ENCODE data around the gene WDR90. TPM values are rescaled to one million over a fixed set of nuclear protein-coding genes. Genes with fewer than 3 reads are reported as not detected.

WDR90 gene
- polyA plus RNA-seq, 3 donors, result 0.13 to 16.5 (median 1.1) TPM

DNA sequence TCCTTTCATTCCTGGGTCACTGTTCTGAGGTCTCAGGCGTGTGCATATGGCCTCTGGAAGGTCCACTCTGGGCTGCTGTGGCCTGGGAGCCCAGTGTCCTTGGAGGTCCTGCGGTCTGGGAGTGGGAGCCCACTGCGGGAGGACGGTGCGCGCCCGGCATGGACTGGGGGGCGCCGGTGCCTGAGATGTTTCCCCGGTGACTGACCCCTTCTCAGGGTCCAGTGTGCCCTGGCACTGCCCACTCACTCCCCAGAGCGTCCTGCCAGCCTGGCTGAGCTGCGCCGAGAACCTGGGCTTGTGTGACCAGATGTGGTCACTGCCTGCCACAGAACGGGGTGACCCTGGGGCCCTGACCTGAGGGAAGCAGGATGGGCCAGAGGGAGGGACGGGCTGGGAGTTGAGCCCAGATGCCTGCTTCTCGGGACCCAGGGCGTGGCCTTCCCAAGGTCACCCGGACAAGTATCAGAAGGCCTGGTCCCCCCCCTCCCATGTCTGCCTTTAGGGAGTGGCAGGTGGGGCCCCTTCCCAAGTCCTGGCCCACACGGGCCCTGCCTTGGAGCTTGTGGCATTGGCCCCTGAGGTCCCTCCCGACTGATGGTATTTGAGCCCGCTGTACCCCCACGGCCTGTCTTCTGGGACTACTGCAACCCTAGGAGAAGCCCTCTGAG is 25.2 kb downstream of the WDR90 start:
- peaks cover 12 to 19% of the 10 kb centered on the region in 2 donors for H3K4me1 ChIP-seq (ENCODE audit: control insufficient read depth in 1 of 2, insufficient read depth in 2 of 2, low read length in 2 of 2)
- H3K9ac ChIP-seq (ENCODE audit: insufficient read depth, low read length, poor library complexity, severe bottlenecking), result no peak overlapping the region
- H3K4me2 ChIP-seq (replicated peaks; ENCODE audit: extremely low read depth, low read length, poor library complexity, severe bottlenecking), result no peak overlapping the region
- H2AFZ ChIP-seq (ENCODE audit: insufficient read depth, low read depth, low read length, poor library complexity, severe bottlenecking), result no peak overlapping the region
- Mint-ChIP-seq H3K36me3 (peaks cover 30 to 46% of the 10 kb centered on the region in 2 donors), H3K4me3 (no peak overlapping the region), H3K4me1 (peaks cover 11% of the 10 kb centered on the region), H3K9me3 (peaks cover 0 to 5% (median 0%) of the 10 kb centered on the region in 7 donors), H3K27ac (peak overlapping the region in 2 of 7 donors; percentile 16 to 78), H3K27me3 (ENCODE audit: low read depth in 3 of 3) (peaks cover 19 to 38% (median 23%) of the 10 kb centered on the region in 3 donors)
- intact Hi-C loops (cut with micrococcal nuclease), result no loop called here
- peaks cover 51% of the 10 kb centered on the region for H4K20me1 ChIP-seq (ENCODE audit: insufficient read depth, low read length)
- H3K4me3 ChIP-seq (replicated peaks in 1 of 3; ENCODE audit: low read depth in 2 of 3, low read length in 3 of 3), result no peak overlapping the region
- H3K27me3 ChIP-seq (ENCODE audit: control insufficient read depth in 2 of 2, insufficient read depth in 2 of 2, low read length in 2 of 2), result peaks cover 3 to 30% of the 10 kb centered on the region in 2 donors
- DNase-seq, result no peak
- TF ChIP-seq CTCF (IDR thresholded peaks at IDR 0.05), result no peak
- no peak overlapping the region for H3K27ac ChIP-seq (ENCODE audit: low read depth in 1 of 2, low read length in 2 of 2)
- H3K9me3 ChIP-seq (replicated peaks in 1 of 2; ENCODE audit: control insufficient read depth in 1 of 2, insufficient read depth in 1 of 2, low read length in 2 of 2), result no peaks in the 10 kb centered on the region
- 93% methylated on average over 17 of the region's 22 CpGs for WGBS (ENCODE audit: insufficient coverage)
- H3K36me3 ChIP-seq (replicated peaks in 1 of 2; ENCODE audit: control insufficient read depth in 1 of 2, insufficient read depth in 2 of 2, low read length in 2 of 2), result peaks cover 46 to 49% of the 10 kb centered on the region in 2 donors
- H3K79me2 ChIP-seq (ENCODE audit: insufficient read depth, low read length), result peaks cover 7% of the 10 kb centered on the region

DNA sequence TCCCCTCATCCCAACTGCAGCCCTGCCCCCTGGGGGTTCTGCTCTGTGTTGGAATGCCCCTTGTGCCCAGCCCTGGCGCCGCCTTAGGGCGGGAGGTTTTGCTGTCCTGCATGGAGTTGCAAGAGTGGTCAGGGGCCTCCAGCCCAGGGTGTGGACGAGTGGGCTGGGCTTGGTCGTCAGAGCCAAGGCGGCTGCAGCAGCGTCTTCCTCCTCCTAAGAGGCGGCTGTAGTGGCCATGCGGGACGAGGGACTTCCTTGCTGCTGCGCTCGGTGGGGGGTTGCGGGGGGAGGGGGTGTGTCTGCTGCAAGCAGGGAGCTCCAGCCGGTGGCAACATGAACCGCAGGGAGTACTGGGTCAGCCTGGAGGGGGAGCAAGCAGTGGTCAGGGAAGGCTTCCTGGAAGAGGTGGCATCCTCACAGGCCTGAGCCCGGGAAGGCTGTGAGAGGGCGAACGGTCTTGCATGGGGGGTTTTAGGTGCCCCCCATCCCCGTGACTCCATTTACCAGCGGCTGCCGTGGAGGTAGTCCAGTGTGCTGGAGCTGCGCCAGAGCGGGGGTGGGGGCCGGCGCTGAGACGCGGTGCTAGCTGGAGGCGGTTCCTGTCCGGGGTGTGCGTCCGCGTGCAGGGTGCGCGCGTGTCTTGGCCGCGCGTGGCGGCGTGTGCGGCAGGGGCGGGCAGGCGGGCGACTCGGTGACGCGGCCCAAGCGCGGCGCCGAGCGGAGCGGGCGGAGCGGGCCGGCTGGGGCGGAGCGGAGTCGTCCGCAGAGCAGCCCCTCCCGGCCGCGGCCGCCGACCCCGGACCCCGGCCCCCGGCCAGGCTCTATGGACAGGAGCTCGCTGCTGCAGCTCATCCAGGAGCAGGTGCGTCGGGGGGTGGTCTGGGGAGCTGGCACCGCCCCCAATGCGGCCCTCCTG is 26.1 kb downstream of the WDR90 start, which contains the start of gene RHBDL1:
TSS of gene RHBDL1 (plus strand) at position 704 of the 916 bp plus-strand sequence. CDS start at position 824, 120 bp downstream.
- H2AFZ ChIP-seq (ENCODE audit: insufficient read depth, low read depth, low read length, poor library complexity, severe bottlenecking), result no peak within 1 kb of the TSS
- peak within 1 kb of the TSS in 1 of 3 experiments; percentile 39 for H3K4me3 ChIP-seq (replicated peaks in 1 of 3; ENCODE audit: low read depth in 2 of 3, low read length in 3 of 3)
- Mint-ChIP-seq H3K27me3 (ENCODE audit: low read depth in 3 of 3) (peaks cover 21 to 38% (median 23%) of the 10 kb centered on the region in 3 donors), H3K4me3 (peak within 1 kb of the TSS; percentile 27 to 78), H3K9me3 (peaks cover 0 to 5% (median 0%) of the 10 kb centered on the region in 7 donors), H3K4me1 (peaks cover 12% of the 10 kb centered on the region), H3K36me3 (peaks cover 25 to 38% of the 10 kb centered on the region in 2 donors), H3K27ac (no peak within 1 kb of the TSS)
- peaks cover 3 to 30% of the 10 kb centered on the region in 2 donors for H3K27me3 ChIP-seq (ENCODE audit: control insufficient read depth in 2 of 2, insufficient read depth in 2 of 2, low read length in 2 of 2)
- intact Hi-C loops (cut with micrococcal nuclease), result no loop called here
- H3K4me1 ChIP-seq (ENCODE audit: control insufficient read depth in 1 of 2, insufficient read depth in 2 of 2, low read length in 2 of 2), result peaks cover 13 to 22% of the 10 kb centered on the region in 2 donors
- H3K27ac ChIP-seq (ENCODE audit: low read depth in 1 of 2, low read length in 2 of 2), result no peak within 1 kb of the TSS
- no peak for DNase-seq
- H3K9me3 ChIP-seq (replicated peaks in 1 of 2; ENCODE audit: control insufficient read depth in 1 of 2, insufficient read depth in 1 of 2, low read length in 2 of 2), result no peaks in the 10 kb centered on the region
- TF ChIP-seq CTCF (IDR thresholded peaks at IDR 0.05), result no peak
- H3K79me2 ChIP-seq (ENCODE audit: insufficient read depth, low read length), result peaks cover 1% of the 10 kb centered on the region
- H3K9ac ChIP-seq (ENCODE audit: insufficient read depth, low read length, poor library complexity, severe bottlenecking), result no peak within 1 kb of the TSS
- WGBS (ENCODE audit: insufficient coverage), result 4% methylated on average over 69 of the region's 73 CpGs
- H3K4me2 ChIP-seq (replicated peaks; ENCODE audit: extremely low read depth, low read length, poor library complexity, severe bottlenecking), result peak within 1 kb of the TSS; percentile 50
- H3K36me3 ChIP-seq (replicated peaks in 1 of 2; ENCODE audit: control insufficient read depth in 1 of 2, insufficient read depth in 2 of 2, low read length in 2 of 2), result peaks cover 37 to 40% of the 10 kb centered on the region in 2 donors
- peaks cover 42% of the 10 kb centered on the region for H4K20me1 ChIP-seq (ENCODE audit: insufficient read depth, low read length)
